Panc1 (cell line): ENCODE results near the gene ELAVL1.

Experiments
- CTCF ChIP-seq: fragments of 450-650 bp; IDR thresholded peaks from 2 replicates; pipeline ENCODE4 v1.5.1; 2017; ENCODE audit warnings: mild to moderate bottlenecking
- POLR2AphosphoS5 ChIP-seq: IDR thresholded peaks from 2 replicates; pipeline ENCODE4 v1.6.1; 2012; ENCODE audit warnings: mild to moderate bottlenecking, low read depth, low read length, moderate library complexity
- REST ChIP-seq, 2 experiments: IDR thresholded peaks; 2 replicates each; pipeline ENCODE4 v1.6.1; 2011 to 2012; ENCODE audit warnings: low read depth in 2 of 2, control low read depth in 1 of 2, low read length in 1 of 2, mild to moderate bottlenecking in 1 of 2, moderate library complexity in 1 of 2; ENCODE audit not compliant: insufficient read depth in 1 of 2
- SIN3A ChIP-seq: IDR thresholded peaks from 2 replicates; pipeline ENCODE4 v1.6.1; 2012; ENCODE audit warnings: low read depth, mild to moderate bottlenecking, low read length, moderate library complexity, borderline replicate concordance; ENCODE audit not compliant: insufficient read depth
- TCF7L2 ChIP-seq: IDR thresholded peaks from 2 replicates; pipeline ENCODE4 v1.6.1; 2011; ENCODE audit warnings: mild to moderate bottlenecking, low read depth, low read length, inconsistent platforms

- TF ChIP-seq REST (IDR thresholded peaks at IDR 0.05; ENCODE audit: insufficient read depth in 1 of 2, low read depth in 2 of 2, low read length in 1 of 2) (no peak), CTCF (no peak), TCF7L2 (no peak), SIN3A (no peak), POLR2AphosphoS5 (no peak)
Measured at GRCh38 chr19:8000298-8001038, 5.0 kb downstream of the ELAVL1 start.
